Measurements from ENCODE around the gene RNU6-8.

RNU6-8 gene

GRCh38 chr14:32203928-32204357, 874 bp upstream of the RNU6-8 start:
- peak; percentile 37 for DNase-seq

GRCh38 chr14:32202491-32202997, 525 bp downstream of the RNU6-8 start:
- DNase-seq, result no peak

- peak; percentile 24 for DNase-seq
Observed at GRCh38 chr14:32201816-32202490, 1.1 kb downstream of the RNU6-8 start, which contains the start of gene RNU6-7. RNU6-7 (plus strand) TSS chr14:32202045.

GRCh38 chr14:32201193-32201815, 1.8 kb downstream of the RNU6-8 start:
- DNase-seq, result peak; percentile 83

- no peak for DNase-seq
Observed at GRCh38 chr14:32200368-32201192, 2.5 kb downstream of the RNU6-8 start.

GRCh38 chr14:32197919-32198318, 5.2 kb downstream of the RNU6-8 start:
- no peak for DNase-seq

GRCh38 chr14:32195636-32196035, 7.4 kb downstream of the RNU6-8 start:
- DNase-seq, result no peak

GRCh38 chr14:32193532-32193931, 9.5 kb downstream of the RNU6-8 start:
- DNase-seq, result no peak

GRCh38 chr14:32192712-32193373, 10.2 kb downstream of the RNU6-8 start:
- no peak for DNase-seq

- no peak for DNase-seq
Observed at GRCh38 chr14:32190673-32191072, 12.4 kb downstream of the RNU6-8 start.

GRCh38 chr14:32189811-32190210, 13.3 kb downstream of the RNU6-8 start:
- no peak for DNase-seq

GRCh38 chr14:32186248-32186647, 16.8 kb downstream of the RNU6-8 start:
- DNase-seq, result no peak

- DNase-seq, result no peak
Observed at GRCh38 chr14:32185097-32185496, 18.0 kb downstream of the RNU6-8 start.

GRCh38 chr14:32183151-32184058, 19.7 kb downstream of the RNU6-8 start:
- no peak for DNase-seq

- no peak for DNase-seq
Observed at GRCh38 chr14:32171469-32171868, 31.6 kb downstream of the RNU6-8 start.

GRCh38 chr14:32169191-32169590, 33.9 kb downstream of the RNU6-8 start:
- DNase-seq, result no peak

- no peak for DNase-seq
Observed at GRCh38 chr14:32167907-32168306, 35.2 kb downstream of the RNU6-8 start.

- no peak for DNase-seq
Observed at GRCh38 chr14:32166924-32167323, 36.1 kb downstream of the RNU6-8 start.

- DNase-seq, result no peak
Observed at GRCh38 chr14:32166029-32166428, 37.0 kb downstream of the RNU6-8 start.
